Osteocyte (in vitro differentiated cells): ENCODE data around the gene TAS1R2. TPM values are rescaled to one million over a fixed set of nuclear protein-coding genes. Genes with fewer than 3 reads are reported as not detected.
A peak's percentile ranks its signal among the peaks of the same experiment; 100 is the strongest.

Source experiments
- DNase-seq: peaks from one replicate; pipeline ENCODE4 v3.0.0; 2021; ENCODE audit warnings: mixed read lengths; ENCODE audit not compliant: unreplicated experiment; ENCODE audit errors: extremely low spot score
- H3K27ac Mint-ChIP-seq: one replicate; pipeline ENCODE4 v1.8.0; 2021; ENCODE audit warnings: mild to moderate bottlenecking, mixed read lengths; ENCODE audit not compliant: unreplicated experiment
- H3K27me3 Mint-ChIP-seq: one replicate; pipeline ENCODE4 v1.8.0; 2021; ENCODE audit warnings: mixed read lengths; ENCODE audit not compliant: unreplicated experiment
- H3K36me3 Mint-ChIP-seq: one replicate; pipeline ENCODE4 v1.8.0; 2021; ENCODE audit warnings: mixed read lengths; ENCODE audit not compliant: unreplicated experiment
- H3K4me1 Mint-ChIP-seq: one replicate; pipeline ENCODE4 v1.8.0; 2021; ENCODE audit warnings: mixed read lengths; ENCODE audit not compliant: unreplicated experiment
- H3K4me3 Mint-ChIP-seq: one replicate; pipeline ENCODE4 v1.8.0; 2021; ENCODE audit warnings: mild to moderate bottlenecking, moderate library complexity, mixed read lengths; ENCODE audit not compliant: unreplicated experiment
- H3K9me3 Mint-ChIP-seq: one replicate; pipeline ENCODE4 v1.8.0; 2021; ENCODE audit warnings: mixed read lengths; ENCODE audit not compliant: unreplicated experiment
- CTCF ChIP-seq: fragments of 200-600 bp; sonication (generic); IDR thresholded peaks from 2 replicates; pipeline ENCODE4 v1.5.0; 2021; ENCODE audit warnings: antibody characterized with exemption, mild to moderate bottlenecking, moderate library complexity
- total RNA-seq: library from RNA; stranded (reverse); gene quantifications from 2 replicates; pipeline ENCODE4 v1.2.1, GENCODE V29; 2021

Gene TAS1R2
- total RNA-seq, 1 donor from 2014 or later, result not detected

- H3K9me3 Mint-ChIP-seq, result no peaks in the 10 kb centered on the region
- H3K27me3 Mint-ChIP-seq, result no peaks in the 10 kb centered on the region
- H3K27ac Mint-ChIP-seq, result no peak overlapping the region
- DNase-seq, result no peak
- no peak for TF ChIP-seq CTCF
- no peaks in the 10 kb centered on the region for H3K4me1 Mint-ChIP-seq
- H3K4me3 Mint-ChIP-seq, result no peak overlapping the region
- no peaks in the 10 kb centered on the region for H3K36me3 Mint-ChIP-seq
Measured at GRCh38 chr1:18828224-18828623, 31.2 kb downstream of the TAS1R2 start.

- H3K27me3 Mint-ChIP-seq, result peaks cover 8% of the 10 kb centered on the region
- H3K4me1 Mint-ChIP-seq, result no peaks in the 10 kb centered on the region
- H3K9me3 Mint-ChIP-seq, result no peaks in the 10 kb centered on the region
- no peaks in the 10 kb centered on the region for H3K36me3 Mint-ChIP-seq
- no peak for TF ChIP-seq CTCF
- DNase-seq, result no peak
- no peak overlapping the region for H3K4me3 Mint-ChIP-seq
- H3K27ac Mint-ChIP-seq, result no peak overlapping the region
Measured at GRCh38 chr1:18823438-18823837, 36.0 kb downstream of the TAS1R2 start.

GRCh38 chr1:18820791-18821641, 38.4 kb downstream of the TAS1R2 start:
- H3K36me3 Mint-ChIP-seq, result no peaks in the 10 kb centered on the region

GRCh38 chr1:18819986-18820790, 39.3 kb downstream of the TAS1R2 start:
- Mint-ChIP-seq H3K36me3 (no peaks in the 10 kb centered on the region), H3K27me3 (peaks cover 13% of the 10 kb centered on the region), H3K4me1 (peaks cover 3% of the 10 kb centered on the region), H3K27ac (no peak overlapping the region), H3K4me3 (no peak overlapping the region), H3K9me3 (no peaks in the 10 kb centered on the region)
- TF ChIP-seq CTCF, result no peak
- no peak for DNase-seq

More at GRCh38 chr1:18820791-18821641, 38.4 kb downstream of the TAS1R2 start:
- TF ChIP-seq CTCF, result peak; percentile 89
- DNase-seq, result peak; percentile 89
- H3K4me3 Mint-ChIP-seq, result no peak overlapping the region
- H3K4me1 Mint-ChIP-seq, result peaks cover 3% of the 10 kb centered on the region
- H3K27ac Mint-ChIP-seq, result no peak overlapping the region
- H3K9me3 Mint-ChIP-seq, result no peaks in the 10 kb centered on the region
- H3K27me3 Mint-ChIP-seq, result peaks cover 13% of the 10 kb centered on the region

GRCh38 chr1:18819203-18819602, 40.3 kb downstream of the TAS1R2 start:
- DNase-seq, result no peak
- peaks cover 3% of the 10 kb centered on the region for H3K4me1 Mint-ChIP-seq
- no peak overlapping the region for H3K27ac Mint-ChIP-seq
- peaks cover 13% of the 10 kb centered on the region for H3K27me3 Mint-ChIP-seq
- no peak for TF ChIP-seq CTCF
- H3K36me3 Mint-ChIP-seq, result no peaks in the 10 kb centered on the region
- no peak overlapping the region for H3K4me3 Mint-ChIP-seq
- no peaks in the 10 kb centered on the region for H3K9me3 Mint-ChIP-seq
